Neural cell (in vitro differentiated cells): ENCODE measurements around the gene CFAP61.

Source experiments
- EP300 ChIP-seq: fragments of 450-650 bp; conservative IDR thresholded peaks from 2 replicates; pipeline ENCODE4 v1.6.1; 2014; ENCODE audit warnings: antibody characterized with exemption, mild to moderate bottlenecking, moderate library complexity; ENCODE audit not compliant: poor library complexity, severe bottlenecking
- EZH2 ChIP-seq: fragments of 200-600, 300-800 bp; shearing (Covaris generic), sonication (generic); IDR thresholded peaks from 2 replicates; pipeline ENCODE4 v1.6.1; 2014; ENCODE audit warnings: antibody characterized with exemption, low read length, borderline replicate concordance, mild to moderate bottlenecking; ENCODE audit not compliant: insufficient read depth, poor library complexity, severe bottlenecking
- MXI1 ChIP-seq: fragments of 450-650 bp; conservative IDR thresholded peaks from 2 replicates; pipeline ENCODE4 v1.6.1; 2014; ENCODE audit warnings: antibody characterized with exemption, mild to moderate bottlenecking; ENCODE audit not compliant: poor library complexity, severe bottlenecking
- POLR2AphosphoS5 ChIP-seq: IDR thresholded peaks from 2 replicates; pipeline ENCODE4 v1.6.1; 2012
- SMC3 ChIP-seq: fragments of 450-650 bp; conservative IDR thresholded peaks from 2 replicates; pipeline ENCODE4 v1.6.1; 2014; ENCODE audit warnings: antibody characterized with exemption, mild to moderate bottlenecking, moderate library complexity; ENCODE audit not compliant: poor library complexity
- TAF1 ChIP-seq: IDR thresholded peaks from 2 replicates; pipeline ENCODE4 v1.6.1; 2012; ENCODE audit warnings: low read depth
- TF ChIP-seq, protein P1 (sequence below): fragments of 450-650 bp; IDR thresholded peaks from 2 replicates; pipeline ENCODE4 v1.5.1; 2014; ENCODE audit warnings: antibody characterized with exemption, mild to moderate bottlenecking, moderate library complexity; ENCODE audit not compliant: poor library complexity, severe bottlenecking
- TF ChIP-seq, protein P2 (sequence below): IDR thresholded peaks from 2 replicates; pipeline ENCODE4 v1.6.1; 2012; ENCODE audit warnings: borderline replicate concordance

DNA sequence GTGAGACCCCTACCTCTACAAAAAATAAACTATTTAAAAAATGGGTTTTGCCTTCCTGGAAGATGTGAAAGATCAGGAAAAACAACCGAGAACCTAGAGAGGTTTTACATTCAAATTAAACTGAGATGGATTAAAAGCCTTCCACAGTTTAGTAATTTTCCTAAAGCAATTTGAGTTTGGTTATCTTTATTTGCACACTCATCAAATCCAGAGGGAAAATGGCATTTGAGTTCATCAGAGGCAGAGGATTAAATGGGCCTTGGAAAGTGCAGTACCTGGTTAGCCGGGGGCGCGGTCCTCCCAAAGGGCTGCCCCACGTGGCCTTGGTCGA lies 158.6 kb downstream of the CFAP61 start:
- TF ChIP-seq TAF1 (no peak), EZH2 (no peak), POLR2AphosphoS5 (no peak), EP300 (no peak), MXI1 (no peak), SMC3 (no peak)
- TF ChIP-seq, protein P1, sequence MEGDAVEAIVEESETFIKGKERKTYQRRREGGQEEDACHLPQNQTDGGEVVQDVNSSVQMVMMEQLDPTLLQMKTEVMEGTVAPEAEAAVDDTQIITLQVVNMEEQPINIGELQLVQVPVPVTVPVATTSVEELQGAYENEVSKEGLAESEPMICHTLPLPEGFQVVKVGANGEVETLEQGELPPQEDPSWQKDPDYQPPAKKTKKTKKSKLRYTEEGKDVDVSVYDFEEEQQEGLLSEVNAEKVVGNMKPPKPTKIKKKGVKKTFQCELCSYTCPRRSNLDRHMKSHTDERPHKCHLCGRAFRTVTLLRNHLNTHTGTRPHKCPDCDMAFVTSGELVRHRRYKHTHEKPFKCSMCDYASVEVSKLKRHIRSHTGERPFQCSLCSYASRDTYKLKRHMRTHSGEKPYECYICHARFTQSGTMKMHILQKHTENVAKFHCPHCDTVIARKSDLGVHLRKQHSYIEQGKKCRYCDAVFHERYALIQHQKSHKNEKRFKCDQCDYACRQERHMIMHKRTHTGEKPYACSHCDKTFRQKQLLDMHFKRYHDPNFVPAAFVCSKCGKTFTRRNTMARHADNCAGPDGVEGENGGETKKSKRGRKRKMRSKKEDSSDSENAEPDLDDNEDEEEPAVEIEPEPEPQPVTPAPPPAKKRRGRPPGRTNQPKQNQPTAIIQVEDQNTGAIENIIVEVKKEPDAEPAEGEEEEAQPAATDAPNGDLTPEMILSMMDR: no peak
- TF ChIP-seq, protein P2, sequence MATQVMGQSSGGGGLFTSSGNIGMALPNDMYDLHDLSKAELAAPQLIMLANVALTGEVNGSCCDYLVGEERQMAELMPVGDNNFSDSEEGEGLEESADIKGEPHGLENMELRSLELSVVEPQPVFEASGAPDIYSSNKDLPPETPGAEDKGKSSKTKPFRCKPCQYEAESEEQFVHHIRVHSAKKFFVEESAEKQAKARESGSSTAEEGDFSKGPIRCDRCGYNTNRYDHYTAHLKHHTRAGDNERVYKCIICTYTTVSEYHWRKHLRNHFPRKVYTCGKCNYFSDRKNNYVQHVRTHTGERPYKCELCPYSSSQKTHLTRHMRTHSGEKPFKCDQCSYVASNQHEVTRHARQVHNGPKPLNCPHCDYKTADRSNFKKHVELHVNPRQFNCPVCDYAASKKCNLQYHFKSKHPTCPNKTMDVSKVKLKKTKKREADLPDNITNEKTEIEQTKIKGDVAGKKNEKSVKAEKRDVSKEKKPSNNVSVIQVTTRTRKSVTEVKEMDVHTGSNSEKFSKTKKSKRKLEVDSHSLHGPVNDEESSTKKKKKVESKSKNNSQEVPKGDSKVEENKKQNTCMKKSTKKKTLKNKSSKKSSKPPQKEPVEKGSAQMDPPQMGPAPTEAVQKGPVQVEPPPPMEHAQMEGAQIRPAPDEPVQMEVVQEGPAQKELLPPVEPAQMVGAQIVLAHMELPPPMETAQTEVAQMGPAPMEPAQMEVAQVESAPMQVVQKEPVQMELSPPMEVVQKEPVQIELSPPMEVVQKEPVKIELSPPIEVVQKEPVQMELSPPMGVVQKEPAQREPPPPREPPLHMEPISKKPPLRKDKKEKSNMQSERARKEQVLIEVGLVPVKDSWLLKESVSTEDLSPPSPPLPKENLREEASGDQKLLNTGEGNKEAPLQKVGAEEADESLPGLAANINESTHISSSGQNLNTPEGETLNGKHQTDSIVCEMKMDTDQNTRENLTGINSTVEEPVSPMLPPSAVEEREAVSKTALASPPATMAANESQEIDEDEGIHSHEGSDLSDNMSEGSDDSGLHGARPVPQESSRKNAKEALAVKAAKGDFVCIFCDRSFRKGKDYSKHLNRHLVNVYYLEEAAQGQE: no peak
